ENCODE data around the gene UBD. TPM values are rescaled to one million over a fixed set of nuclear protein-coding genes. Genes with fewer than 3 reads are reported as not detected.

The UBD gene
- total RNA-seq = 1.00 TPM

DNA sequence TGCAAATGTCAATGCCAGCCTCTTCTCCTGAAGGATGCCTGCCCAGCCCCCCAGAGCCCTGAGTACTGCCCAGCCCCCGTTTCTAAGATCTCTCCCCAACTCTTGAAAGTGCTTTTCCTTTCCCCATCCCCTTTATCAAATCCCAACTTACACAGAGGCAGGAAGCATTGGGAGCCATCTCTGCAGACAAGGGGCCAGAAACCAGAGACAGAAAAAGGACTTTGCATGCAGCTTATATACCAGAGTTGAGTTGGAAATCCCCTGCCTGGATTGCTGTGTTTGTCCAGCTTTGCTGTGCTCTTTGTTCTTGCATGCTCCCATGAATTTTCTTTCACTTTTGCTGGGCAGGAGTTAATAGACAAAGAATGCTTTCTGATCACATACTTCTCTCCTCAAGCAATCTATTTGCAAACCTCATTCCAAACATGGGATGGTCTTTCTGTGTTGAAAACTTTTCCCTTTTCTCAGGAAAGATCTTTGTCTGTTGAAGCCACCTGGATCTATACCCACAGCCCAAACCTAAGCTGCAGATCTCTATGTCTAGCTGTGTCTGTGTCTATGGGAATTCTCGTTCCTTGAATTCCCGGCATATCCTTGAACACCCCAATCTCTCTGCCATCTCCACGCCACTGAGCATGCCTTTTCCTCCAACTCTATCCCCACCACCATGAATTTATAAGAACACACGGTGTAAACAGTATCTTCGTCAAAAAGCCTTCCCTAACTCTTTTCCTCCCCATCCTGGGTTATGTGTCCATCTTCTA lies at the start of gene UBD:
Gene UBD (minus strand): TSS at position 209 of the 764 bp plus-strand sequence. CDS start 31 bp downstream, at position 178.
- no peak for ATAC-seq

DNA sequence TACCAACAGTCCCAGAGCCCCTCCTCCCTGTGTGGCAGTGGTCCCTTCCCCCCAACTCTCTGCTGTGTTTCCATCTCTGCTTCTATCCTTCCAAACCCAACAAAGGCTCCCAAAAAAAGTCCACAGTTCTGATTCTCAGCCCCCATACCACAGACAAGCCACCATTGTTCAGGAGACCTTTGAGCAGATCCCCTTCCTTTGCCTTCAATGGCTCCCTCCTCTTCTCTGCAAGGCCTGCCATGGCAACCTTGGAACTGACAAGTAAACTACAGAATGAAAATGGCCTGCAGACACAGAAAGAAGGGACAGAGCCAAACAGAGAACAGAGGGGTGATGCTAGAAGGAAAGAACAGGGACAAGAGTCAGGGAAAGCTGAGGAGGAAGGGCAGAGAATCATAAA lies 48.6 kb upstream of the UBD start:
- ATAC-seq = no peak

DNA sequence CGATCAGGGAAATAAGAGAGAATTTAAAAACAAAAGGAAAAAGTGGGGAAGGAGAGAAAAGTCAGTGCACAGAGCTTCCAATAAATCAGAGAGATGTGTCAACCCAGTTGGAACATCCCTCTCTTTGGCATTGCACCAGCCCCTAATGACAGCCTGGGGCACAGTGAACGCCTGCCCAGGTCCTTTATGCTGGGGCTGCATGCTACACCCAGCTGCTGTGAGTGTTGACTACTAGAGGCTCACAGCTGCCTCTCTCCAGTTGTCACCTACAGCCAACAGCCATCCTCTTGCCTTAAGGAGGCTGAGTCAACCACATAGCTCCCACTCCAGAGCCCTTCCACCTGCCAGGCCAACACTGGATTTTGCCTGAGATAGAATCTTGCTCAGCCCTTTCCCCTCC lies 44.4 kb upstream of the UBD start:
- peak; percentile 24 for ATAC-seq

DNA sequence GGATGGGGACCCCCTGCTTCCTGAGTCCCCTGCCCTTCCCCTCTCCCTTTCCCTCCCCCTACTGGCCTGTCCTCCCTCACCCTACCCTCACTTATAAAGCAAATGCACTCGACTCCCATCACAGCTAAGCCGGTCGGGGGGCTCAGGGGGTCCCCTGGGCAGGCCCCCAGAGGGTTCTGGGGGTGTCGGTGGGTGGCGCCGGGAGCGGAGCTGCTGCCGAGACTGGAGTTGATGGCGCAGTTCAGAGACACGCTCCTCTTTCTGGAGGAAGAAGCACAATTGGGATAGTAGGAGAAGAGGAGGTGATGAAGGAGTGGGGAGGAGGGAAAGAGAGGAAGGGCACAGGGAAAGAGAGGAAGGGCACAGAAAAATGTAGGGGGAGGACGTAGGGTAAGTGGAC lies 43.9 kb upstream of the UBD start:
- ATAC-seq = no peak

DNA sequence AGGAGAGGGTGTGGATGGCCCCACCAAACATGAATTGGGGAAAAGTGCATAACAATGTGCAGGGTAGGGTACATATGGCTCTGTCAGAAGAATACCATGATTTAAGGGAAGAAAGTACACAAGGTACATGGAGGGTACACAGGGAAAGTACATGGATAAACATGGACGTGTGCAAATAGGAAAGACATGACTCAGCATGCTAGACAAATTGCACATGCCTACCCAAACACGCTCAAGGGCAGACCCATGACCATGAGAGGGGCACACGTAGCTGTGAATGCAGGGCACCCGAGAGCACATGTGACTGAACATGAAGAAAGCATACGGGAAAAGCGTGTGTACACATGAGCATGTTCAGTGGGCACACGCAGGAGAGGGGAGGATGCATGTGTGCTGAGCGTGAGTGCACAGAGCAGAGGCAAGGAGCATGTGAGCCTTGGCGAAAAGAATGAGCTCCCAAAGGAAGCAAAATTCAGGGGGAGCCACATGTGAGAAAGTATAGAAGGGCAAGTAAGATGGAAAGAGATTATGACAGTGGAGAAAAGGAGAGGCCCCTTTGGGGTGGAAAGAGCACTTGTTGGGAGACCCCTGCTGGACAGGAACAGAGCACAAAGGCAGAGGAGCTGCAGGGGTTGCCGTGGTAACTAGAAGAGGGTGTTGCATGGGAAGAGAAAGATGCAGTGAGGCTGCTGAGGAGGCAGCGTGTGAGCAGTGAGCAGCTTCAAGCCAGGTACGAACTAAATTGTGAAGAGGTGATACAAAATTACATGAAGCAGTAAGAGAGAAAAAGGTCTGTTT lies 43.2 kb upstream of the UBD start:
- ATAC-seq = no peak

DNA sequence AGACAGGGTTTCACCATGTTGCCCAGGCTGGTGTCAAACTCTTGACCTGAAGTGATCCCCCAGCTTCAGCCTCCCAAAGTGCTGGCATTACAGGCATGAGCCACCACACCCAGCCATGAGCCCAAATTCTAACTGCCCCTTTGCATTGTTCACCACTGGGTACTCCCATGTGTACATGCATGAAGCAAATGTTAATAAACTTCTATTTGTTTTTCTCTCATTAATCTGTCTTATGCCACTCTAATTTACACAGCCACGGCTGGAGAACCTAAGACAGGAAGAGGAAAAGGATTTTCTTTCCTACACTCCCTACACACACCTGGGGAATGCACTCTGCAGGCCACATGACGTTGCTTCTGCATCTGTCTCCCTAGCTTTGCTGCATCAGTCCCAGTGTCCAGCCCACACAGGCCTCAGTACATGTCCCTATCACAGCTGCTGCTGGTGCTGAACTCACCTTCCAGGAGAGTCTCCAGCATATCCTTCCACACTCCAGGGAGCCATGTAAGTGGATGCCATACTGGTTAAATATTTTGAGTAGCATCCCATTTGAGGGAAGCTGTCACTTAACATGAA lies 38.7 kb upstream of the UBD start:
- no peak for ATAC-seq

DNA sequence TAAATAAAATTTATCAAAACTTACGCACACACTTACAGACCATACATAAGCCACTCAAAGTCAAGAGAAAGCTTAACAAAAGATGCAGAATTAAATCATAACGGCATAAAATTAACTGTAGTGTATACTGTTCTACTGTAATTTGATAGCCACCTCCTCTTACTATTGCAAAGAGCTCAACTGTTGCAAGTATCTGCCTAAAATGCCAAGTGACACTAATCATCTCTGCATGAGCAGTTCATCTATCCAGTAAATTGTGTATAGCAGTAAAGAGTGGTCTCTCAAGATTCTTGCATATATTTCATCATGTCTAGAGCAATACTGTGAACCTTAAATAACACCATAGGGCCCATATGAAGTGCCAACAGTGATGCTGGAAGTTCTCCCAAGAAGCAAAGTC lies 37.7 kb upstream of the UBD start:
- no peak for ATAC-seq

DNA sequence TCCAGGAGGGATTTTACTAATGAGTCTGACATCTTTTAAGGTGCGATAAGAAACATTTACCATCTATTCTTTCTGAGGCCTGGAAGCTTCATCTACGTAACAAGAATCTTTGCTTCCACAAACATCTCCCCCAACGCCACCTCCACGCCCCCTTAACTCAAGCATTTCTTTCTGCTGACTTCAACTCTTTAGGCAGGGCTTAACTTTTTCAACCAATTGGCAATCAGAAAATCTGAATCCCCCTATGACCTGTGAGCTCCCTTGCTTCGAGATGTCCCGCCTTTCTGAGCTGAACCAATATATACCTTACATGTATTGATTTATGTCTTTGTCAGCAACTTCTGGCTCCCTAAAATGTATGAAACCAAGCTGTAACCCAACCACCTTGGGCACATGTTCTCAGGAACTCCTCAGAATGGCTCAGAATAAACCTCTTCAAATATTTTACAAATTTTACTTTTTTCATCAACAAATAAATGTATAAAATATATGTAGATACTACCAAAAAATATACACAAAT lies 36.9 kb upstream of the UBD start:
- ATAC-seq = no peak

DNA sequence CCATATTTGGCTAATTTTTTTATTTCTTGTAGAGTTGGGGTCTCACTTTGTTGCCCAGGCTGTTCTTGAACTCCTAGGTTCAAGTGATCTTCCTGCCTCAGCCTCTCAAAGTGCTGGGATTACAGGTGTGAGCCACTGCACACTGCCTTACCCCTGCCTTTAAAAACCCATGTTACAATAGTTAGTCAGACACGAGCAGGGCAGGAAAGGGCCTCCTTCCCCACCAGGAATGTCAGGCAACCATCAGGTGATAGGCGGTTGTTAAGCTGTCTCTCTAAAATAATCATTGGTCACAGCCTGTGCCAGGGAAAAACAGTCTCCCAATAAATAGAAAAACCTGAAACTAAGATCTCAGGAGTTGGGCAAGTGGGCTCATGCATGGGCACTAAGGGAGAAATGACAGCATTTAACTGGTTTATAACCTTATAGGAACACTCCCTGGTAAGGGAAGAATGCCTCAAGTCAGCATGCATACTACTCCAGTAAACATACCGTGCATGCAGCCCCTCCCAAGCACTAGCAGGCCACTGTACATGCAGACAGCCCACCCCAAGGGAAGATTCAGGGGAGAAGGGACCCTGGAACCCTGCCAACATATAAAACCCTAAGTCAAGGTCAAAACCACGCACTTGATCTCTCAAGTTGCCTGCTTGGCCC lies 33.8 kb upstream of the UBD start:
- no peak for ATAC-seq

DNA sequence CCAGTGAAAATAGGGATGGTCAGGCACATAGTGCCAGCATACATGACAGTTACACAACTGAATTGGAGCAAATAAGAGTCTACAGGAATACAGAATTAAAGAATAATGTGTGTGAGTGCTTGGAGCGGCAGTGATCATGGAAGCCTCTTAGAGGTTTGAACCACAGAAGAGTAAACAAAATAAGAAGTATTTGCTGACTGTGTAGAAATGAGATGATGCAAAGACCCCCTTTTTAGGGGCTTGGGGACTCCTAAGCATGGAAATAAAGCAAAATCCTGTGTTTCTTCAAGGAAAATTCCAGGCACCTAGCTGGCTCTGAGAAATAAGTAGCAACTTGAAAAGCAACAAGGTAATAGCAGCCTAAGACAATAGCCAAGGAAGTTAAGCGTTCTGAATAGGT lies 32.1 kb upstream of the UBD start:
- no peak for ATAC-seq

DNA sequence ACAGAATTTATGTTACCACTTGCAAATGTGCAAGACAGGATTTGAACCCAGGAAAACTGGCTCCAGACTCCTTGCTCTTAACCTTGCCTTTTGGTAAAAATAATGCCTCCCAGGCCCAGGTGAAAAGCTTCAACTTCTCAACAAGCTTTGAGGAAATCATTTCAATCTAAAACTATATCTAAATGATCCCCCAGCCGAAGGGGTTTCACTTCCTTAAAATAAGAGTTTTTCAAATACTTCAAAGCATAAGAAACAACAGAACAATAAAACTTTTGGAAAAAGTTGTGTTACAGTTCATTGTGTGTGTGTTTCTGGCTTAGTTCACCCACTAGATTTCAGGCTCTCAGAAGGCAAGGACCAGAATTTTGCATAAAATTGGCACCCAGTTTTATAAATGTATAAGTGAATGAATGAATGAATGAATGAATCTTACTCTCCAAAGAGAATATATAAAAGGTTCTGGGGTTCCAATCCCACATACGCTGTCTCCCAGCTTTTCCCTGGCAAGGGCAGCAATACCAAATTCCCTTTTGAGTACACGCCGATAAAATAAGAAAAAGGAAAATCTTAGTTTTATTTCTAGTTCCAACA lies 30.8 kb upstream of the UBD start:
- ATAC-seq = no peak

DNA sequence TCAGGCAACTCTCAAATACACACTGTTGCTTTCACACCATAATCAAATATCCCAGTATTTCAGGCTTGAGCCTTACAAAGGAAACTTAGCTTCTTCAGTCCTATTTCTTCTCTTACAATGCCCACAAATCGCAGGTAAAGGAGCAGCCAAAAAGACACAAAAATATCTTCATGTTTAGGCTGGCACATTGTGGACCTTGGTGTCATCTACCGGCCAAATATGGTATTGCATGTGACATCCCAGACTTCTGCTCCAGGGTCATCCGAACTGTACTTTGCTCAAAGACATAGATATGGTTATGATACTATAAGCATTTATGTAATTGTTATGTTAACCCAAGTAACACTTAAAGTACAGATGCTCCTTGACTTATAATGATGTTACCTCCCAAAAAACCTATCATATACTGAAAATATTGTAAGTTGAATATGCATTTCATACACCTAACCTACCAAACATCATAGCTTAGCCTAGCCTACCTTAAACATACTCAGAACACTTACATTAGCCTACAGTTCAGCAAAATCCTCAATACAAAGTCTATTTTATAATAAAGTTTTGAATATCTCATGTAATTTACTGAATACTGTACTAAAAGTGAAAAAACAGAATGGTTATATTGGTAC lies 30.0 kb upstream of the UBD start:
- peak; percentile 67 for ATAC-seq

DNA sequence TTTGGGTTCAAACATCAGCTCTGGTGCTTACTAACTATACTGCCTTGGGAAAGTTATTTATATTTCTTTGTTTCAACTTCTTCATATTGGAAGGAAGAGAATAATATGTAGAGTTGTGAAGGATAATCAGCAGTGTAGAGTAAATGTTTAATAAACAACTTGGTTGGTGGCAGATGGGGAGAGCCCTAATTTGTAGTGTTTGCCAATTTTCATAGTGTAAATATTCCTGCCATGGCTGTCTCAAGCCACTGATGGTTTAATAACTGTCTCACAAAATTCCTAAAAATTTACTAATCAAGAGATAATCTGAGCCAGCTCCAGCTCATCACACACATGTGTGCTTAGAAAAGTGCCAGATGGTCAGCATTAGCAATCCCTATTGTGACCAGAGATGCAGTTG lies 25.3 kb upstream of the UBD start, which contains the start of gene OR2H2:
Gene OR2H2 (plus strand): TSS at position 301 of the 400 bp plus-strand sequence. CDS start 2,824 bp downstream, outside the sequence.
- ATAC-seq = no peak

DNA sequence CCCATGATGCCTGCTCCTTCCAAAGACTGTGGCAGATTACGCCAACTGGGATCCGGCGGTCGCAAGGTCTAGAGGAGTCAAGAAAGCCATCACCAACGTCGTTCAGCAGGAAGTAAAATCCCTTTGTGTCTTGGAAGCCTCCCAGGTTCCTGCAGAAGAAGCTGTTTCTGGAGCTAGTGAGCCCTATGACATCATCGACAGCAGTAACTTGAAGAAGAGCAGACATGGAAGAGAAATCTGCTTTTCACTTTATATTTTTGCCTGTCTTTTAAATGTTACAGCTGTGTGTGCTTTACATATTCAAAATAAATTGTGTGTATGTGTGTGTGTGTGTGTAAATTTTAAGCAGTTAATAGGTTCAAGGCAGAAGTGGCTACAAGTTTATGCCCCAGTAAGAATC lies 18.0 kb upstream of the UBD start:
- no peak for ATAC-seq

DNA sequence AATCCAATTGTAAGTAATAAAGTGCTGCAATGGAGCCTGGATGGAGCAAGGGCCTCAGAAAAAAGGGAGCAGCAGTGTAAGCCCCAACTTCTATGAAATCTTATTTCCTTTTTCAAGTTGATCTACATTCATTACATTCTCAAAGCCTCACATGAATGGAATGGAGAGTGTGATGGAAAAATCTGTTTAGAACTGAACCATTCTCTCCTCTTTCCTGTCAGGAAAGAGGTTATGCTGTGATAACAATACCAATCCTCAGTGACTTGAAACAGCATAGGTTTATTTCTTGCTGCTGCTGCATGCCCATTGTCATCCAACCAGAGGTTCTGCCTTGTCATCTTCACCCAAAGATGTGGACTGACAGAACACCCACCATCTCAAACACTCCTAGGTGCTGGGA lies 16.5 kb upstream of the UBD start:
- ATAC-seq = no peak

DNA sequence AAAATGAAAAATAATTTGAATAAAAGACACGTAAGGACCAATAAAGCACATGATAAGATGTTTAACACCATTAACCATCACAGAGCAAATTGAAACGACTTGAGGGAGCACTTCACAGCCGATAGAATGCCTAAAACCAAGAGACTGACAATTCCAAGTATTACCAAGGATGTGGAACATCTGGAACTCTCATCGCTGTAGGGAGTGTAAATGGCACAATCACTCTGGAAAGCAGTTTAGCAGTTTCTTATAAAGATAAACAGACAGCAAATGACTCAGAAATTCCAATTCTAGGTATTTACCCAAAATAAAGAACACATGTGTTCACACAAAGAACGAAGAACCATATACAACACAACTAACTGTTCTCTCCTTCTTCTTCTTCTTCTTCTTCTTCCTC lies 8.5 kb upstream of the UBD start:
- no peak for ATAC-seq

DNA sequence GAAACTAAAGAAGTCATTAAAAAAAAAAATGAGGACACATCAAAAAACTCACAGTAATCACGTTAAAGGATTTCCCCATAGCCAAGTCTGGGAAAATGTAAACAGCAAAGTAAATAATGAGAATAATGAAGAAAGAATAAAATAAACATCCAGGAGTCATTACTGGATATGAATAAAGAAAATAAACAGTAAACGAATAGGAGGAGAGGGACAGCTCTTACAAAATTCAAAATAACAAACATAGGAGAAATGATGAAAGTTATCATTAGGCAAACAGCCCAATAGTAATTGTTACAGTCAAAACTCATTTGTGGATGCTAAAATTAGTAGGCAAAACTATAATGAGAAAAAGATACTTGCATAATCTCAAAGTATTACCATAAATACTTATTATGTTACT lies 8.0 kb upstream of the UBD start:
- no peak for ATAC-seq

DNA sequence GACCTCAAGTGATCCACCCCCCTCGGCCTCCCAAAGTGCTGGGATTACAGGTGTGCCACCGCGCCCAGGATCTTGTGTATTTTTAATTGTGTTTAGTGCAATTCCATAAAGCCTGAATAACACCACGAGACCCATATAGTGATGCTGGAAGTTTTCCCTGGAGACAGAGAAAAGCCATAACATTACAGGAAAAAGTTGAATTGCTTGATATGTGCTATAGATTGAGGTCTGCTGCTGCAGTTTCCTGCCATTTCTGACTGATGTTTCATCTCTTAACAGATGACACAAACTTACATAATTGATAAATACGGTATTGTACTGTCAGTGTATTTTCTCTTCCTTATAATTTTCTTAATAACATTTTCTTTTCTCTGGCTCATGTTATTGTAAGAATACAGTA lies 7.3 kb upstream of the UBD start:
- ATAC-seq = no peak

DNA sequence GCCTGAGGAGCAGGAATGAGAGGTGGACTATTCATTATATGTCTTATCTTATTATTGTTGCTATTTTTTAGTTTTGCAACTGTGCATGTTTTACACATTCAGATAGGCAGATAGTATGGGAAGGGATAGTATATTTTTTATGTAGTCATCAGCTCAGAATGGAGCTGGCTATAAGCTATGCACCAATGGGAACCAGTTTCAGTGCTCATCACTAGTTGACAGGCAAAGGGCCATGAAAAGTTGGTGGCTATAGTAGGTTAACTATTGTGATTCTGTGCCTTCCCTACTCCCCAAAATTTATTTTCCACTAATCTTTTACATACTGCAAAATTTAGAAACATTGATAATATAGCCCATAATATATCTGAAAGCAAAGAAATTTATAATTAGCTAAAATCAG lies 5.3 kb upstream of the UBD start:
- no peak for ATAC-seq

DNA sequence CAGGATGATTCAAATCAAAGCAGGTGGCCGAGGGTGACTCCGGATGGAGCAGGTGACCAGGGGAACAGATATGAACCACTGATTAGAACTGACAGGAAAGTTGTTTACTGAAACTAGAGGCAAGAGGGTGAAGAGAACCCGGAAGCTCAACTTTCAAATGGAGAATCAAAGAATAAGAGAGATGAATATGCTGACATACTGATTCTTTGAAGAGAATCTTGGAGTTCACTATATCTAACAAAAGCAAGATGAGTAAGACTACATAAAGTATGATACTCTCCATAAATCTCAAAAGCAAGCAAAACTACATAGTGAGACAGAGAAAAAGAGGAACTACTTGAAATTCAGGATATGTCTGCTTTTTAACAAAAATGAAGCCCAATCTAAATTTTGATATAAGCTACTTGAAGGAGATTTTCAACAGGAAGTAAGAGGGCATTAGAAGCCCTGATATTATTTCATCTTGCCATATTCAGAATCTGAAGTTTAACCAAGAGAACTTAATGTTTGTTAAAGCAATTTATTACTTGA lies 4.0 kb upstream of the UBD start:
- no peak for ATAC-seq

DNA sequence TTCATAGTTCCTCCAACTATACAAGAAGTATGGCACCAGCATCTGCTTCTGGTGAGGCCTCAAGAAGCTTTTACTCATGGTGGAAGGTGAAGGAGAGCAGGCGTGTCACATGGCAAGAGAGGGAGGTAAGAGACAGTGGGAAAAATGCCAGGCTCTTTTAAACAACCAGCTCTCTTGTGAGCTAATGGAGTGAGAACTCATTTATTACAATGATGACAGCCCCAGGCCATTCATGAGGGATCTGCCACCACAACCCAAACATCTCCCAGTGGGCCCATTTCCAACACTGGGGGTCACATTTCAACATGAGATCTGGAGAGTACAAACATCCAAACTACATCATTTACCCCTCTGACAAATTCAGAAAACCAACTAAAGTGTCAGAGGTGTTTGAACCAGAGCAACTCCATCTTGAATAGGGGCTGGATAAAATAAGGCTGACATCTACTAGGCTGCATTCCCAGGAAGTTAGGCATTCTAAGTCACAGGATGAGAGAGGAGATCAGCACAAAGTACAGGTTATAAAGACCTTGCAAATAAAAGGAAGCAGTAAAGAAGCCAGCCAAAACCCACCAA lies 2.2 kb upstream of the UBD start:
- no peak for ATAC-seq
